Ovary (tissue), 9 donors: ENCODE measurements around the gene MAPT. TPM values are rescaled to one million over a fixed set of nuclear protein-coding genes. Genes with fewer than 3 reads are reported as not detected.
"Not testable (repeated sequence)": the region's sequence is repeated elsewhere in the genome, so short reads cannot be mapped to it uniquely, and the experiment has no call there.

Experiments
- DNase-seq, 5 donors: peaks; one replicate each; pipeline ENCODE4 v3.0.0-alpha.2; 2019 to 2020
- H3K27ac ChIP-seq, 2 donors: fragments of 200-600 bp; one replicate each; pipeline versions ENCODE4 v1.5.1 to v1.8.0; 2019 to 2022
- H3K27me3 ChIP-seq: fragments of 200-600 bp; one replicate; pipeline ENCODE4 v1.8.0; 2022
- H3K36me3 ChIP-seq: fragments of 200-600 bp; sonication (generic); one replicate; pipeline ENCODE4 v1.5.1; 2019
- H3K4me1 ChIP-seq: one replicate; pipeline ENCODE4 v1.8.1; 2013; ENCODE audit warnings: mild to moderate bottlenecking, moderate library complexity; ENCODE audit not compliant: insufficient read depth
- H3K4me3 ChIP-seq: fragments of 200-600 bp; sonication (generic); one replicate; pipeline ENCODE4 v1.5.1; 2017
- H3K9me3 ChIP-seq, 2 donors: fragments of 200-600 bp in 1 of 2; sonication (generic) in 1 of 2; one replicate each; pipeline versions ENCODE4 v1.5.1 to v1.8.1; 2013 to 2019; ENCODE audit warnings: mild to moderate bottlenecking in 1 of 2, moderate library complexity in 1 of 2
- CTCF ChIP-seq, 3 donors: fragments of 450-650 bp in 2 of 3; fragments of 200-600 bp in 1 of 3; IDR thresholded peaks; one replicate each; pipeline versions ENCODE4 v1.5.1 to v1.8.0; 2016 to 2022; ENCODE audit warnings: antibody characterized with exemption in 3 of 3, mild to moderate bottlenecking in 1 of 3
- EP300 ChIP-seq: sonication (generic); formaldehyde crosslinking; IDR thresholded peaks from one replicate; pipeline ENCODE4 v1.6.1; 2017; ENCODE audit warnings: antibody characterized with exemption
- POLR2A ChIP-seq: fragments of 450-650 bp; IDR thresholded peaks from one replicate; pipeline ENCODE4 v1.6.1; 2017; ENCODE audit warnings: antibody characterized with exemption, mild to moderate bottlenecking, moderate library complexity
- WGBS, 3 donors: extraction: QIAGEN DNeasy Blood & Tissue Kit in 1 of 3; methylation state at CpG; one replicate each; pipeline versions ENCODE4 v1.1.5 to v1.1.7; 2013 to 2017; 5-methylcytosine and 5-hydroxymethylcytosine counted together
- intact Hi-C, 4 donors: fragments of 100-400 bp; cut with DNase I; formaldehyde crosslinking; loops; one replicate each; pipeline versions ENCODE4 v1.11.0 to v1.15.1; 2022 to 2023
- polyA plus RNA-seq, 2 donors: library from polyadenylated mRNA; stranded (reverse); fragments of 200-250 nt in 1 of 2; fragments of 350-450 nt in 1 of 2; fragmentation: Illumina TruSeq in 1 of 2; extraction: RNeasy Lipid Tissue Mini Kit (QIAGEN cat#74804) in 1 of 2; gene quantifications; one replicate each; pipeline ENCODE4 v1.2.3, GENCODE V29; 2013 to 2014
- total RNA-seq, 7 donors: library from RNA; depleted of rRNA in 2 of 7; stranded (reverse); fragments of >200 nt in 2 of 7; fragmentation: NEBNext Ultra II Directional in 3 of 7; extraction: Animal tissue kit (Norgen Biotek cat#: 25700) in 3 of 7; gene quantifications; one replicate each; pipeline versions ENCODE4 v1.1.0 to v1.2.4, GENCODE V29; 2016 to 2023
- donor health status: DM: no; HTN: no; CAD: no; lungs with moderate emphysema.
- donor health status: DM: no; HTN: no; CAD: no.
- donor health status: Bipolar disorder and iron deficiency.
- donor health status: DM: yes; HTN: yes; CAD: no.
- donor health status: DM: no; HTN: no; CAD: no.
- donor health status: DM: yes; HTN: yes; CAD: no.

The MAPT gene
- total and polyA plus RNA-seq, 9 donors = 0.40 to 2.2 (median 1.1) TPM

- 85 to 89% (median 87%) methylated on average over 10 of the region's 10 CpGs for WGBS, 3 donors
- no peak for DNase-seq
Observed at GRCh38 chr17:45955326-45955725, 61.0 kb downstream of the MAPT start.

GRCh38 chr17:45956090-45956489 is 61.7 kb downstream of the MAPT start:
- H3K27me3 ChIP-seq = no peaks in the 10 kb centered on the region
- H3K9me3 ChIP-seq = no peaks in the 10 kb centered on the region
- no peaks in the 10 kb centered on the region for H3K4me1 ChIP-seq
- 83 to 97% (median 87%) methylated on average over 3 of the region's 3 CpGs for WGBS, 3 donors
- no peak for DNase-seq
- intact Hi-C loops = no loop called here
- H3K4me3 ChIP-seq = no peak overlapping the region
- no peak overlapping the region for H3K27ac ChIP-seq
- H3K36me3 ChIP-seq = no peaks in the 10 kb centered on the region
- TF ChIP-seq EP300 (no peak), POLR2A (no peak), CTCF (IDR thresholded peaks at IDR 0.05) (no peak)

More at GRCh38 chr17:45955326-45955725, 61.0 kb downstream of the MAPT start:
- TF ChIP-seq EP300 (no peak), POLR2A (no peak), CTCF (IDR thresholded peaks at IDR 0.05) (no peak)
- no peak overlapping the region for H3K27ac ChIP-seq
- no peaks in the 10 kb centered on the region for H3K36me3 ChIP-seq
- no peaks in the 10 kb centered on the region for H3K9me3 ChIP-seq
- intact Hi-C loops = no loop called here
- no peak overlapping the region for H3K4me3 ChIP-seq
- H3K4me1 ChIP-seq = no peaks in the 10 kb centered on the region
- no peaks in the 10 kb centered on the region for H3K27me3 ChIP-seq

GRCh38 chr17:45956746-45957145 is 62.4 kb downstream of the MAPT start:
- intact Hi-C loops, DNase-seq, H3K27me3 ChIP-seq, H3K27ac ChIP-seq, H3K4me1 ChIP-seq, H3K36me3 ChIP-seq, H3K4me3 ChIP-seq, H3K9me3 ChIP-seq: not testable (repeated sequence)
- WGBS, 3 donors = 93 to 100% (median 100%) methylated on average over 4 of the region's 4 CpGs

GRCh38 chr17:45958307-45958706 is 64.0 kb downstream of the MAPT start:
- 85 to 86% (median 86%) methylated on average over 9 of the region's 9 CpGs for WGBS, 3 donors
- Histone ChIP-seq H3K9me3 (no peaks in the 10 kb centered on the region), H3K27me3 (no peaks in the 10 kb centered on the region), H3K27ac (no peak overlapping the region), H3K4me1 (no peaks in the 10 kb centered on the region), H3K4me3 (no peak overlapping the region), H3K36me3 (no peaks in the 10 kb centered on the region)
- no peak for TF ChIP-seq POLR2A
- no peak for TF ChIP-seq EP300
- TF ChIP-seq CTCF (IDR thresholded peaks at IDR 0.05) = no peak
- DNase-seq = no peak
- intact Hi-C loops = no loop called here

- no peaks in the 10 kb centered on the region for H3K9me3 ChIP-seq
- no peaks in the 10 kb centered on the region for H3K27me3 ChIP-seq
- no peak for TF ChIP-seq CTCF (IDR thresholded peaks at IDR 0.05)
- no peak for TF ChIP-seq POLR2A
- TF ChIP-seq EP300 = no peak
- no peak overlapping the region for H3K4me3 ChIP-seq
- H3K4me1 ChIP-seq = no peaks in the 10 kb centered on the region
- 73 to 82% (median 81%) methylated on average over 9 of the region's 9 CpGs for WGBS, 3 donors
- intact Hi-C loops = no loop called here
- DNase-seq = no peak
- H3K36me3 ChIP-seq = no peaks in the 10 kb centered on the region
- no peak overlapping the region for H3K27ac ChIP-seq
Observed at GRCh38 chr17:45958994-45959665, 64.8 kb downstream of the MAPT start.
